Middle frontal gyrus (tissue), 1 donor: ENCODE results near the gene ISLR2.

Source experiments
- DNase-seq: peaks from one replicate; pipeline ENCODE4 v3.0.0-alpha.2; 2015; ENCODE audit warnings: low spot score; ENCODE audit errors: extremely low spot score

ISLR2 gene

GRCh38 chr15:74175271-74176191 lies 45.1 kb downstream of the ISLR2 start:
- DNase-seq: no peak

GRCh38 chr15:74176262-74177214 lies 46.2 kb downstream of the ISLR2 start:
- no peak for DNase-seq

- no peak for DNase-seq
Measured at GRCh38 chr15:74178326-74179100, 48.1 kb downstream of the ISLR2 start.

GRCh38 chr15:74179101-74179841 lies 48.9 kb downstream of the ISLR2 start:
- DNase-seq: no peak

- DNase-seq: no peak
Measured at GRCh38 chr15:74179983-74180880, 49.8 kb downstream of the ISLR2 start.

- DNase-seq: no peak
Measured at GRCh38 chr15:74180881-74181602, 50.7 kb downstream of the ISLR2 start.

GRCh38 chr15:74182131-74182530 lies 51.7 kb downstream of the ISLR2 start:
- no peak for DNase-seq

GRCh38 chr15:74184582-74185091 lies 54.3 kb downstream of the ISLR2 start:
- no peak for DNase-seq

GRCh38 chr15:74185710-74186348 lies 55.4 kb downstream of the ISLR2 start:
- no peak for DNase-seq
